ENCODE measurements around the gene HLA-F. TPM values are rescaled to one million over a fixed set of nuclear protein-coding genes. Genes with fewer than 3 reads are reported as not detected.

The HLA-F gene
- polyA plus RNA-seq, 1 of the 3 experiments (the other 2 are of a cell fraction), result 0.31 TPM

DNA sequence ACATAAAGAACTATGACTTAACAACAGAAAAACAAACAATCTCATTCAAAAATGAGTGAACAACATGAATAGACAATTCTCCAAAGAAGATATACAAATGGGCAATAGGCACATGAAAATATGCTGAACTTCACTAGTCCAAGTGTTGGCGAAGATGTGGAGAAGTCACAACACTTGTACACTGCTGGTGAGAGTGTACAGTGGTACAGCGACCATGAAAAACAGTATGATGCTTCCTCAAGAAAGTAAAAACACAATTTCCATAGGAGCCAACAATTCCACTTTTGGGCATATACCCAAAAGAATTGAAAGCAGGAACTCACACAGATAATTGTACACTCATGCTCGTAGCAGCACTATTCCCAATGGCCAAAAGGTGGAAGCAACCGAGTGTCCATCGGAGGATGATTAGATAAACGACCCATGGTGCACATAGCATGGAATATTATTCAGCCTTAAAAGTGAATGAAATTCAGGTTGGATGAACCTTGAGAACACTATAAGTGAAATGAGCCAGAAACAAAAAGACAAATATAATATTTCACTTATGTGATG is 6.6 kb downstream of the HLA-F start:
- H3K9me2 ChIP-seq, result no peaks in the 10 kb centered on the region
- no peak overlapping the region for H3K4me3 ChIP-seq (ENCODE audit: low read depth in 2 of 2, low read length in 1 of 2)
- WGBS (ENCODE audit: low lambda C conversion rate), result 3% methylated on average over 6 of the region's 6 CpGs
- H3K27ac ChIP-seq (ENCODE audit: low read depth in 2 of 2, low read length in 1 of 2), result no peak overlapping the region
- no peaks in the 10 kb centered on the region for H3F3A ChIP-seq (replicated peaks; ENCODE audit: insufficient read depth)
- no peaks in the 10 kb centered on the region for H3K9me3 ChIP-seq
- ChIA-PET CTCF (no interaction called here), POLR2A (no interaction called here)
- no peaks in the 10 kb centered on the region for H3K79me2 ChIP-seq (ENCODE audit: insufficient read depth)
- no peak overlapping the region for H3K4me2 ChIP-seq
- no peaks in the 10 kb centered on the region for H3K36me3 ChIP-seq (replicated peaks in 1 of 2; ENCODE audit: control insufficient read depth in 1 of 2, insufficient read depth in 2 of 2, low read length in 1 of 2)
- DNase-seq, result no peak
- no peak overlapping the region for H2AFZ ChIP-seq (ENCODE audit: low read depth)
- no peaks in the 10 kb centered on the region for H4K20me1 ChIP-seq (ENCODE audit: insufficient read depth)
- peaks cover 33% of the 10 kb centered on the region; the same call in 1 of the 2 replicates for H3K27me3 ChIP-seq (ENCODE audit: insufficient read depth)
- no peaks in the 10 kb centered on the region for H3K4me1 ChIP-seq (ENCODE audit: control insufficient read depth in 1 of 2, insufficient read depth in 2 of 2, low read depth in 1 of 2, low read length in 1 of 2)
- no peak overlapping the region for H3K9ac ChIP-seq
- TF ChIP-seq TAF1 (IDR thresholded peaks at IDR 0.05; ENCODE audit: borderline replicate concordance, low read depth, low read length), result no peak
- no peak for TF ChIP-seq RCOR1 (IDR thresholded peaks at IDR 0.05; ENCODE audit: low read length)
- no peak for TF ChIP-seq ELF1 (IDR thresholded peaks at IDR 0.05)
- no peak for TF ChIP-seq FOSL2 (IDR thresholded peaks at IDR 0.05; ENCODE audit: borderline replicate concordance, low read depth)
- no peak for TF ChIP-seq FOXJ3 (CRISPR knock-in tag; IDR thresholded peaks at IDR 0.05)
- no peak for TF ChIP-seq EZH2phosphoT487 (IDR thresholded peaks at IDR 0.05; ENCODE audit: borderline replicate concordance, low read depth)
- TF ChIP-seq MEF2A (IDR thresholded peaks at IDR 0.05; ENCODE audit: borderline replicate concordance, low read depth), result no peak
- no peak for TF ChIP-seq FOXM1 (IDR thresholded peaks at IDR 0.05; ENCODE audit: low read depth)
- no peak for TF ChIP-seq NRF1 (IDR thresholded peaks at IDR 0.05; ENCODE audit: low read depth, low read length)
- no peak for TF ChIP-seq RAD21 (IDR thresholded peaks at IDR 0.05; ENCODE audit: low read length)
- no peak for TF ChIP-seq EP300 (IDR thresholded peaks at IDR 0.05; ENCODE audit: borderline replicate concordance in 1 of 2, low read depth in 1 of 2, low read length in 1 of 2)
- TF ChIP-seq NFIC (IDR thresholded peaks at IDR 0.05; ENCODE audit: borderline replicate concordance), result no peak
- TF ChIP-seq GATA2 (CRISPR knock-in tag; IDR thresholded peaks at IDR 0.05), result no peak
- TF ChIP-seq CTCF (IDR thresholded peaks at IDR 0.05), result no peak
- no peak for TF ChIP-seq MAX (IDR thresholded peaks at IDR 0.05; ENCODE audit: low read depth)
- no peak for TF ChIP-seq MXI1 (IDR thresholded peaks at IDR 0.05; ENCODE audit: low read depth, low read length)
- TF ChIP-seq, protein P1, sequence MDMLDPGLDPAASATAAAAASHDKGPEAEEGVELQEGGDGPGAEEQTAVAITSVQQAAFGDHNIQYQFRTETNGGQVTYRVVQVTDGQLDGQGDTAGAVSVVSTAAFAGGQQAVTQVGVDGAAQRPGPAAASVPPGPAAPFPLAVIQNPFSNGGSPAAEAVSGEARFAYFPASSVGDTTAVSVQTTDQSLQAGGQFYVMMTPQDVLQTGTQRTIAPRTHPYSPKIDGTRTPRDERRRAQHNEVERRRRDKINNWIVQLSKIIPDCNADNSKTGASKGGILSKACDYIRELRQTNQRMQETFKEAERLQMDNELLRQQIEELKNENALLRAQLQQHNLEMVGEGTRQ (IDR thresholded peaks at IDR 0.05; ENCODE audit: borderline replicate concordance, low read depth, low read length), result no peak

Data from SK-N-SH (cell line).